HCT116 (cell line): ENCODE measurements around the gene AGAP1. TPM values are rescaled to one million over a fixed set of nuclear protein-coding genes. Genes with fewer than 3 reads are reported as not detected.
"Not testable (repeated sequence)": the region's sequence is repeated elsewhere in the genome, so short reads cannot be mapped to it uniquely, and the experiment has no call there.

Experiments used
- ATAC-seq: fragments of 200-7000 bp; cut with Tn5 transposase; 2 replicates; pipeline ENCODE4 v1.9.1; 2020; ENCODE audit warnings: mild to moderate bottlenecking, moderate library complexity
- BruUV-seq: library from RNA; stranded (reverse); fragments of 400-500 nt; replicated peaks from 2 replicates; lab custom pipeline; 2021; lab: Mats Ljungman, UMichigan
- CTCF ChIA-PET: fragments of 300-600 bp; sonication (Branson Sonifier 250); formaldehyde crosslinking; loops from one replicate; lab custom pipeline; 2021; ENCODE audit warnings: antibody characterized with exemption; lab: Charles Lee
- POLR2A ChIA-PET: fragments of 300-600, 350-600 bp; sonication (Branson Sonifier 250); formaldehyde crosslinking; loops from one replicate; lab custom pipeline; 2021; ENCODE audit warnings: antibody characterized with exemption; lab: Charles Lee
- RAD21 ChIA-PET, 2 experiments: fragments of 300-600 bp; sonication (Branson Sonifier 250); formaldehyde crosslinking; loops; one replicate each; lab custom pipeline; 2023; ENCODE audit warnings: low total read pairs in 2 of 2; ENCODE audit not compliant: uncharacterized antibody in 2 of 2, unreplicated experiment in 2 of 2, low non-redundant PET in 1 of 2; lab: Charles Lee
- DNase-seq: peaks from one replicate; pipeline ENCODE4 v3.0.0-alpha.2; 2010; ENCODE audit warnings: low read depth, low spot score
- H2AFZ ChIP-seq: fragments of 200-600 bp; shearing (Covaris generic), sonication (generic); 2 replicates; pipeline ENCODE4 v1.6.1; 2017; ENCODE audit warnings: low read depth, mixed run types, mixed read lengths, antibody characterized with exemption, low read length; ENCODE audit not compliant: poor library complexity, severe bottlenecking
- H3K27ac ChIP-seq: 2 replicates; pipeline ENCODE4 v1.5.1; 2012; ENCODE audit warnings: low read depth, low read length
- H3K27me3 ChIP-seq: fragments of 200-600 bp; sonication (generic); 2 replicates; pipeline ENCODE4 v1.6.1; 2016; ENCODE audit warnings: mixed run types, low read length, mixed read lengths; ENCODE audit not compliant: insufficient read depth
- H3K36me3 ChIP-seq, 2 experiments: fragments of 200-500 bp in 1 of 2; fragments of 200-600 bp in 1 of 2; sonication (Bioruptor generic) in 1 of 2; sonication (generic) in 1 of 2; 2 replicates each; pipeline versions ENCODE4 v1.5.1 to v1.6.1; 2014 to 2016; ENCODE audit warnings: low read length in 2 of 2, inconsistent platforms in 1 of 2, mixed read lengths in 1 of 2, mixed run types in 1 of 2; ENCODE audit not compliant: insufficient read depth in 2 of 2, control insufficient read depth in 1 of 2
- H3K4me1 ChIP-seq, 2 experiments: fragments of 200-600 bp in 1 of 2; sonication (generic) in 1 of 2; 2 replicates each; pipeline versions ENCODE4 v1.5.1 to v1.6.1; 2012 to 2017; ENCODE audit warnings: low read length in 2 of 2, inconsistent platforms in 1 of 2, mild to moderate bottlenecking in 1 of 2, mixed read lengths in 1 of 2, mixed run types in 1 of 2, moderate library complexity in 1 of 2; ENCODE audit not compliant: insufficient read depth in 2 of 2, control insufficient read depth in 1 of 2
- H3K4me2 ChIP-seq: fragments of 200-600 bp; sonication (generic); 2 replicates; pipeline ENCODE4 v1.6.1; 2017; ENCODE audit warnings: mixed run types, low read length, mixed read lengths
- H3K4me3 ChIP-seq, 2 experiments: fragments of 200-600 bp in 1 of 2; sonication (generic) in 1 of 2; replicated peaks in 1 of 2; 2 replicates each; pipeline ENCODE4 v1.5.1; 2011 to 2016; ENCODE audit warnings: low read length in 2 of 2, control low read depth in 1 of 2, low read depth in 1 of 2, mild to moderate bottlenecking in 1 of 2, mixed read lengths in 1 of 2, mixed run types in 1 of 2
- H3K79me2 ChIP-seq: fragments of 200-600 bp; sonication (generic); 2 replicates; pipeline ENCODE4 v1.6.1; 2017; ENCODE audit warnings: mild to moderate bottlenecking, mixed run types, low read length, moderate library complexity, mixed read lengths; ENCODE audit not compliant: insufficient read depth
- H3K9ac ChIP-seq: fragments of 200-600 bp; sonication (generic); 2 replicates; pipeline ENCODE4 v1.6.1; 2016; ENCODE audit warnings: low read length, mixed read lengths
- H3K9me2 ChIP-seq: fragments of 200-600 bp; sonication (generic), shearing (Covaris generic); 2 replicates; pipeline ENCODE4 v1.6.1; 2017; ENCODE audit warnings: mixed run types, mild to moderate bottlenecking, moderate library complexity; ENCODE audit not compliant: insufficient read depth
- H3K9me3 ChIP-seq, 2 experiments: fragments of 200-500 bp in 1 of 2; fragments of 200-600 bp in 1 of 2; sonication (Bioruptor generic) in 1 of 2; sonication (generic) in 1 of 2; 2 replicates each; pipeline ENCODE4 v1.6.1; 2014 to 2017; ENCODE audit warnings: low read length in 2 of 2, mixed read lengths in 2 of 2, inconsistent platforms in 1 of 2, low read depth in 1 of 2, mild to moderate bottlenecking in 1 of 2, mixed run types in 1 of 2, moderate library complexity in 1 of 2; ENCODE audit not compliant: control insufficient read depth in 1 of 2, insufficient read depth in 1 of 2
- H4K20me1 ChIP-seq: fragments of 200-600 bp; sonication (generic), shearing (Covaris generic); 2 replicates; pipeline ENCODE4 v1.6.1; 2017; ENCODE audit warnings: mixed run types, mild to moderate bottlenecking, moderate library complexity; ENCODE audit not compliant: insufficient read depth
- POLR2A ChIP-seq: IDR thresholded peaks from 2 replicates; pipeline ENCODE4 v1.7.0; 2011; ENCODE audit warnings: borderline replicate concordance; ENCODE audit not compliant: insufficient read depth, insufficient read length; ENCODE audit errors: extremely low read depth
- intact Hi-C: fragments of 100-400 bp; cut with micrococcal nuclease; formaldehyde crosslinking; loops from 2 replicates; pipeline ENCODE4 v1.10.0; 2022
- total RNA-seq: library from RNA; stranded (reverse); gene quantifications from one replicate; pipeline ENCODE4 v1.2.1, GENCODE V29; 2021; ENCODE audit not compliant: unreplicated experiment
- TF ChIP-seq, protein P1 (sequence below): IDR thresholded peaks from 2 replicates; pipeline ENCODE4 v1.6.1; 2012

Gene AGAP1
- total RNA-seq, 1 experiment from 2014 or later: 43.8 TPM

DNA sequence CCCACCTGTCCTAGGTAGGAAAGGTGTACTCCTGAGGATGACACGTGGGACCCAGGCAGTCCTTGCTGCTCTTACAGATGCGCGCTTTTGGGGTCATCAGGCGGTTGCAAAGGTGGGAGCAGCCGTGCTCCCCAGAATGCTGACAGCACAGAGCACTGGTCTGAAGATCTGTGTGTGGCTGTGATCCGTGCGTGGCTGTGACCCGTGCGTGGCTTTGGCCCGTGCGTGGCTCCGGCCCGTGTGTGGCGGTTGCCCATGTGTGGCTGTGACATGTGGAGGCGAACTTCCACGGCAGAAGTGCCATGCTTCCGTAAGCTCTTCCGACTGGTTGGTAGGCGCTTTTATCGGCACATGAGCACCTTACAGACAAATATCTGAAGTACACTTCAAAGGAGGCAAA, 270.0 kb downstream of the AGAP1 start:
- no peak overlapping the region for H3K4me3 ChIP-seq
- peaks cover 0 to 10% of the 10 kb centered on the region in 2 experiments; a peak in 2 of 4 replicates for H3K4me1 ChIP-seq
- no peaks in the 10 kb centered on the region for H4K20me1 ChIP-seq
- no peaks in the 10 kb centered on the region for H3K27me3 ChIP-seq
- ATAC-seq (no peak), DNase-seq (no peak)
- no peak overlapping the region for H2AFZ ChIP-seq
- BruUV-seq: no TSS peak
- no peaks in the 10 kb centered on the region for H3K9me3 ChIP-seq
- POLR2A ChIA-PET: no interaction called here
- H3K9me2 ChIP-seq: no peaks in the 10 kb centered on the region
- no peak overlapping the region for H3K9ac ChIP-seq
- RAD21 ChIA-PET: no interaction called here
- H3K79me2 ChIP-seq: no peaks in the 10 kb centered on the region; the same call in 1 of the 2 replicates
- H3K27ac ChIP-seq: no peak overlapping the region
- CTCF ChIA-PET: no interaction called here
- H3K36me3 ChIP-seq: peaks cover 0 to 4% of the 10 kb centered on the region in 2 experiments; a peak in 1 of 4 replicates
- intact Hi-C loops: no loop called here
- no peak for TF ChIP-seq POLR2A
- TF ChIP-seq, protein P1, sequence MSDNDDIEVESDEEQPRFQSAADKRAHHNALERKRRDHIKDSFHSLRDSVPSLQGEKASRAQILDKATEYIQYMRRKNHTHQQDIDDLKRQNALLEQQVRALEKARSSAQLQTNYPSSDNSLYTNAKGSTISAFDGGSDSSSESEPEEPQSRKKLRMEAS: no peak
- TF ChIP-seq, all 23 proteins: peak for 0
- H3K4me2 ChIP-seq: no peak overlapping the region

DNA sequence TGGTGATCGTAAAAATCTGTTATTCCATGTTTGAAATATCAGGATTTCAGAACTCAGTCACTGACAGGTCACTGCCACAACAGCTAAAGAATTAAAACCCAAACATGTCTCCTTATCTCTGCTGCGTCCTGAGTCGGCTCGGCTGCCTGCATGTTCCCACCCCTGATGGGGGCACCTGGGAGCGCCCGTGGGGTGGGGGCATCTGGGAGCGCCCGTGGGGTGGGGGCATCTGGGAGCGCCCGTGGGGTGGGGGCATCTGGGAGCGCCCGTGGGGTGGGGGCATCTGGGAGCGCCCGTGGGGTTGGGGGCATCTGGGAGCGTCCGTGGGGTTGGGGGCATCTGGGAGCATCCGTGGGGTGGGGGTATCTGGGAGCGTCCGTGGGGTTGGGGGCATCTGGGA, 270.6 kb downstream of the AGAP1 start:
- H3K4me3 ChIP-seq, H3K36me3 ChIP-seq, RAD21 ChIA-PET, POLR2A ChIA-PET, DNase-seq, H3K9ac ChIP-seq, ATAC-seq, H3K4me2 ChIP-seq, H3K27ac ChIP-seq, H3K9me2 ChIP-seq, intact Hi-C loops, H2AFZ ChIP-seq, BruUV-seq, H3K9me3 ChIP-seq, H4K20me1 ChIP-seq, H3K79me2 ChIP-seq, H3K27me3 ChIP-seq: not testable (repeated sequence)
- peaks cover 0 to 15% of the 10 kb centered on the region in 2 experiments; a peak in 2 of 4 replicates for H3K4me1 ChIP-seq
- CTCF ChIA-PET: interaction anchor here (2.4 to 2.5 kb wide), 2 partner anchors 17 to 416 kb away, joined by 20 to 25 read pairs; no protein-coding TSS in a partner anchor
